HT-29 (cell line): Measurements from ENCODE around the gene BCL7A. TPM values are rescaled to one million over a fixed set of nuclear protein-coding genes. Genes with fewer than 3 reads are reported as not detected.
"Not testable (repeated sequence)": the region's sequence is repeated elsewhere in the genome, so short reads cannot be mapped to it uniquely, and the experiment has no call there.

Experiments used
- DNase-seq: peaks from one replicate; pipeline ENCODE4 v3.0.0-alpha.2; 2015; ENCODE audit warnings: low spot score
- total RNA-seq: library from RNA; depleted of rRNA; stranded (reverse); fragments of >200 nt; shearing (Covaris generic); gene quantifications from 2 replicates; pipeline ENCODE4 v1.2.3, GENCODE V29; 2014; rRNA removed

BCL7A gene
- total RNA-seq: 8.3 and 11.0 TPM in 2 replicates

GRCh38 chr12:122021822-122022392 is at the start of gene BCL7A:
BCL7A (plus strand) TSS chr12:122021884; CDS start chr12:122022092, 208 bp downstream.
- peak; percentile 67 for DNase-seq

GRCh38 chr12:121974026-121974985 is 47.4 kb upstream of the BCL7A start:
- no peak for DNase-seq

GRCh38 chr12:121975021-121975420 is 46.7 kb upstream of the BCL7A start:
- DNase-seq: no peak

- no peak for DNase-seq
These were observed 44.7 kb upstream of the BCL7A start for GRCh38 chr12:121976950-121977349.

- DNase-seq: no peak
These were observed 41.3 kb upstream of the BCL7A start for GRCh38 chr12:121980191-121980891.

GRCh38 chr12:121980892-121981272 is 40.8 kb upstream of the BCL7A start:
- no peak for DNase-seq

- DNase-seq: no peak
These were observed 40.2 kb upstream of the BCL7A start for GRCh38 chr12:121981456-121981855.

- no peak for DNase-seq
These were observed 38.7 kb upstream of the BCL7A start for GRCh38 chr12:121982950-121983349.

GRCh38 chr12:121983536-121984210 is 38.0 kb upstream of the BCL7A start:
- no peak for DNase-seq

GRCh38 chr12:121986489-121987245 is 35.0 kb upstream of the BCL7A start:
- DNase-seq: no peak

GRCh38 chr12:121988519-121988918 is 33.2 kb upstream of the BCL7A start:
- not testable (repeated sequence) for DNase-seq

- no peak for DNase-seq
These were observed 32.2 kb upstream of the BCL7A start for GRCh38 chr12:121989276-121990113.

GRCh38 chr12:121990114-121990647 is 31.5 kb upstream of the BCL7A start:
- no peak for DNase-seq

- DNase-seq: no peak
These were observed 30.7 kb upstream of the BCL7A start for GRCh38 chr12:121990692-121991603.

- DNase-seq: peak; percentile 56
These were observed 29.4 kb upstream of the BCL7A start for GRCh38 chr12:121992059-121992879.

- DNase-seq: no peak
These were observed 25.4 kb upstream of the BCL7A start for GRCh38 chr12:121996050-121996944.
